K562 (cell line): Measurements from ENCODE around the gene VPS45. TPM values are rescaled to one million over a fixed set of nuclear protein-coding genes. Genes with fewer than 3 reads are reported as not detected.

Experiments
- ATAC-seq: fragments of 200-7000 bp; cut with Tn5 transposase; 3 replicates; pipeline ENCODE4 v1.9.1; 2020; ENCODE audit warnings: moderate library complexity
- BruUV-seq: library from RNA; stranded (reverse); fragments of 400-500 nt; replicated peaks from 2 replicates; lab custom pipeline; 2021; lab: Mats Ljungman, UMichigan
- CTCF ChIA-PET: fragments of 300-600 bp; formaldehyde crosslinking; extraction: SDS; loops from one replicate; lab custom pipeline; 2021; ENCODE audit warnings: low intra/inter-chr PET ratio; lab: Yijun Ruan, JAX
- POLR2A ChIA-PET: fragments of 300-600, 350-650 bp; sonication (Branson Sonifier 250); formaldehyde crosslinking; extraction: SDS; loops from one replicate; lab custom pipeline; 2021; ENCODE audit warnings: antibody characterized with exemption, inconsistent platforms; lab: Yijun Ruan, JAX
- DNase-seq, 4 experiments: peaks; one replicate each; pipeline versions ENCODE4 v3.0.0 to v3.0.0-alpha.2; 2011 to 2018; ENCODE audit warnings: low spot score in 3 of 4, mixed read lengths in 3 of 4; ENCODE audit errors: extremely low read depth in 1 of 4
- FAIRE-seq: peaks from 2 replicates; lab custom pipeline; 2011; peaks lifted over from hg19 to GRCh38; lab: Jason Lieb, UNC
- H2AFZ ChIP-seq: 2 replicates; pipeline ENCODE4 v1.6.0; 2011; ENCODE audit warnings: low read depth, low read length, control low read depth, inconsistent platforms
- H3K27ac ChIP-seq: fragments of 200-600 bp; 3 replicates; pipeline ENCODE4 v1.8.0; 2011; ENCODE audit warnings: low read depth, mild to moderate bottlenecking, control low read depth, inconsistent platforms, low read length, moderate library complexity, mixed read lengths; ENCODE audit errors: extremely low read depth
- H3K27me3 ChIP-seq, 2 experiments: fragments of 300-600 bp in 1 of 2; 2 replicates in 1 of 2; 3 replicates in 1 of 2; pipeline versions ENCODE4 v1.6.0 to v1.8.0; 2011; ENCODE audit warnings: inconsistent platforms in 2 of 2, low read length in 2 of 2, mild to moderate bottlenecking in 1 of 2, mixed read lengths in 1 of 2, moderate library complexity in 1 of 2; ENCODE audit not compliant: control insufficient read depth in 2 of 2, insufficient read depth in 2 of 2
- H3K36me3 ChIP-seq: fragments of 300-600 bp; 3 replicates; pipeline ENCODE4 v1.8.0; 2011; ENCODE audit warnings: mild to moderate bottlenecking, low read length, inconsistent platforms; ENCODE audit not compliant: control insufficient read depth, insufficient read depth
- H3K4me1 ChIP-seq, 2 experiments: fragments of 200-600 bp in 1 of 2; replicated peaks in 1 of 2; 2 replicates in 1 of 2; 3 replicates in 1 of 2; pipeline versions ENCODE4 v1.5.1 to v1.8.0; 2011; ENCODE audit warnings: inconsistent platforms in 2 of 2, low read length in 2 of 2, mild to moderate bottlenecking in 1 of 2, mixed read lengths in 1 of 2, moderate library complexity in 1 of 2; ENCODE audit not compliant: control insufficient read depth in 2 of 2, insufficient read depth in 2 of 2
- H3K4me2 ChIP-seq: 2 replicates; pipeline ENCODE4 v1.6.1; 2011; ENCODE audit warnings: low read length, control low read depth, inconsistent platforms, mixed read lengths; ENCODE audit not compliant: insufficient read depth
- H3K4me3 ChIP-seq: fragments of 200-600 bp; sonication (generic), shearing (Covaris generic); 2 replicates; pipeline ENCODE4 v1.5.1; 2016; ENCODE audit warnings: control low read depth, inconsistent platforms
- H3K79me2 ChIP-seq: fragments of 200-600 bp; 3 replicates; pipeline ENCODE4 v1.8.0; 2011; ENCODE audit warnings: low read length, inconsistent platforms; ENCODE audit not compliant: control insufficient read depth, insufficient read depth
- H3K9ac ChIP-seq, 2 experiments: 2 replicates each; pipeline versions ENCODE4 v1.6.0 to v1.6.1; 2011; ENCODE audit warnings: low read depth in 2 of 2, low read length in 2 of 2, control low read depth in 1 of 2, inconsistent platforms in 1 of 2, mild to moderate bottlenecking in 1 of 2, mixed read lengths in 1 of 2; ENCODE audit not compliant: insufficient read depth in 1 of 2
- H3K9me1 ChIP-seq: one replicate; pipeline ENCODE4 v1.6.0; 2011; ENCODE audit warnings: inconsistent platforms, mild to moderate bottlenecking, low read length, moderate library complexity; ENCODE audit not compliant: control insufficient read depth, insufficient read depth
- H3K9me3 ChIP-seq: replicated peaks from 2 replicates; pipeline ENCODE4 v1.5.1; 2011; ENCODE audit warnings: low read depth, low read length, inconsistent platforms; ENCODE audit not compliant: control insufficient read depth, insufficient read depth
- H4K20me1 ChIP-seq: replicated peaks from 2 replicates; pipeline ENCODE4 v1.6.1; 2011; ENCODE audit warnings: low read length, inconsistent platforms, mixed read lengths; ENCODE audit not compliant: control insufficient read depth, insufficient read depth
- CAMTA2 ChIP-seq: fragments of 250-450 bp; sonication (Bioruptor Pico); conservative IDR thresholded peaks from 2 replicates; pipeline ENCODE4 v1.5.1; 2022
- SMAD4 ChIP-seq: fragments of 250-450 bp; sonication (Bioruptor Pico); conservative IDR thresholded peaks from 2 replicates; pipeline ENCODE4 v1.8.0; 2021; ENCODE audit warnings: inconsistent platforms, mild to moderate bottlenecking, moderate library complexity
- SPI1 ChIP-seq: IDR thresholded peaks from 2 replicates; pipeline ENCODE4 v1.6.1; 2011; ENCODE audit warnings: low read depth, low read length, control low read depth, borderline replicate concordance
- SRSF7 ChIP-seq: fragments of 200-400 bp; formaldehyde crosslinking; optimal IDR thresholded peaks from 2 replicates; pipeline ENCODE3; 2017; ENCODE audit warnings: mild to moderate bottlenecking, low read depth, low read length
- WGBS: fragments of 100-300 bp; shearing (Covaris generic); methylation state at CpG from one replicate; pipeline ENCODE4 v1.1.6; 2016; ENCODE audit warnings: low coverage, mixed read lengths; ENCODE audit not compliant: insufficient coverage; ENCODE audit errors: missing lambda C conversion rate; 5-methylcytosine and 5-hydroxymethylcytosine counted together
- in situ Hi-C: fragments of 300-500 bp; cut with MboI; formaldehyde crosslinking; loops from 4 replicates; pipeline ENCODE4 v1.15.0; 2018; ENCODE audit warnings: inconsistent platforms, mixed read lengths
- intact Hi-C: fragments of 100-400 bp; cut with micrococcal nuclease; formaldehyde crosslinking; loops from 2 replicates; pipeline ENCODE4 v1.14.2; 2022
- polyA plus RNA-seq, 8 experiments: library from polyadenylated mRNA; depleted of rRNA in 4 of 8; stranded (reverse) in 5 of 8; unstranded in 3 of 8; fragments of >200 nt; fragmentation: Nextera tagmentation in 2 of 8; fragmentation: Illumina TruSeq in 1 of 8; extraction: Ambion mirVana in 2 of 8; extraction: Trizol in 1 of 8; gene quantifications; 2 replicates each; pipeline versions ENCODE4 v1.2.1 to v1.2.3, GENCODE V29; 2011 to 2014; ENCODE audit warnings: inconsistent platforms in 1 of 8, missing spikeins in 1 of 8
- total RNA-seq, 7 experiments: library from RNA; depleted of rRNA in 6 of 7; stranded (reverse); fragments of >200 nt in 6 of 7; fragmentation: Illumina TruSeq in 2 of 7; extraction: Trizol in 2 of 7; gene quantifications; 2 replicates each; pipeline versions ENCODE4 v1.2.1 to v1.2.3, GENCODE V29; 2011 to 2021; ENCODE audit warnings: low replicate concordance in 1 of 7
- TF ChIP-seq, protein P1 (sequence below): fragments of 450-650 bp; IDR thresholded peaks from 2 replicates; pipeline ENCODE4 v1.6.1; 2016

Gene VPS45
- total and polyA plus RNA-seq, 9 of the 15 experiments (the other 6 are each of a cell fraction or from before 2014, with no cell fraction given), result 17.9 to 48.2 (median 34.4) TPM

DNA sequence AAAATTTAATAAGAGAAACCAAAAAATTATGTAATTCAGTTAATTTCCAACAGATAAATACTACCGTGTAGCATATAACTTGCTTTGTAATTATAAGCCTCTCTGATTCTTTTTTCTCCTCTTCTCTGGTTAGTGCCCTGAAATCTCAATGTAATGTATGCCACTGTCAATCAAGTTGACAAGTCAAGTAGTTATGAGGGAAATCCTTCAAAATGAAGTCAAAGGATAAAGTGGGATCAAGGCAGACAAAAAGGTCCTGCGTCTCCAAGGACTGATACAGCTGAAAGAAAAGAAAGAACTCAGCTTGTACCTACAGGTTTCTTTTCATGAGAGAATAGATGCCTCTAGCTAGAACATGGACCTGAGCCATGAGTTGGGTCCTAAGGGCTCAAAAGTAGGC lies 19.8 kb downstream of the VPS45 start:
- H3K36me3 ChIP-seq, result peaks cover 50% of the 10 kb centered on the region
- FAIRE-seq (no peak), DNase-seq (no peak), ATAC-seq (no peak)
- H3K9ac ChIP-seq, result no peak overlapping the region
- H2AFZ ChIP-seq, result no peak overlapping the region
- H3K4me1 ChIP-seq, result no peaks in the 10 kb centered on the region
- no peak overlapping the region for H3K4me3 ChIP-seq
- no peaks in the 10 kb centered on the region for H3K9me3 ChIP-seq
- 91% methylated on average over 2 of the region's 2 CpGs for WGBS
- no TSS peak for BruUV-seq
- TF ChIP-seq CAMTA2 (CRISPR knock-in tag), result no peak
- TF ChIP-seq, protein P1, sequence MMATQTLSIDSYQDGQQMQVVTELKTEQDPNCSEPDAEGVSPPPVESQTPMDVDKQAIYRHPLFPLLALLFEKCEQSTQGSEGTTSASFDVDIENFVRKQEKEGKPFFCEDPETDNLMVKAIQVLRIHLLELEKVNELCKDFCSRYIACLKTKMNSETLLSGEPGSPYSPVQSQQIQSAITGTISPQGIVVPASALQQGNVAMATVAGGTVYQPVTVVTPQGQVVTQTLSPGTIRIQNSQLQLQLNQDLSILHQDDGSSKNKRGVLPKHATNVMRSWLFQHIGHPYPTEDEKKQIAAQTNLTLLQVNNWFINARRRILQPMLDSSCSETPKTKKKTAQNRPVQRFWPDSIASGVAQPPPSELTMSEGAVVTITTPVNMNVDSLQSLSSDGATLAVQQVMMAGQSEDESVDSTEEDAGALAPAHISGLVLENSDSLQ, result peak; percentile 44
- ChIA-PET CTCF (no interaction called here), POLR2A (no interaction called here)
- H3K4me2 ChIP-seq, result no peak overlapping the region
- in situ Hi-C loops, result no loop called here
- intact Hi-C loops, result no loop called here
- H3K9me1 ChIP-seq, result no peaks in the 10 kb centered on the region
- no peak overlapping the region for H3K27ac ChIP-seq
- H3K79me2 ChIP-seq, result no peaks in the 10 kb centered on the region
- no peaks in the 10 kb centered on the region for H4K20me1 ChIP-seq
- H3K27me3 ChIP-seq, result no peaks in the 10 kb centered on the region

DNA sequence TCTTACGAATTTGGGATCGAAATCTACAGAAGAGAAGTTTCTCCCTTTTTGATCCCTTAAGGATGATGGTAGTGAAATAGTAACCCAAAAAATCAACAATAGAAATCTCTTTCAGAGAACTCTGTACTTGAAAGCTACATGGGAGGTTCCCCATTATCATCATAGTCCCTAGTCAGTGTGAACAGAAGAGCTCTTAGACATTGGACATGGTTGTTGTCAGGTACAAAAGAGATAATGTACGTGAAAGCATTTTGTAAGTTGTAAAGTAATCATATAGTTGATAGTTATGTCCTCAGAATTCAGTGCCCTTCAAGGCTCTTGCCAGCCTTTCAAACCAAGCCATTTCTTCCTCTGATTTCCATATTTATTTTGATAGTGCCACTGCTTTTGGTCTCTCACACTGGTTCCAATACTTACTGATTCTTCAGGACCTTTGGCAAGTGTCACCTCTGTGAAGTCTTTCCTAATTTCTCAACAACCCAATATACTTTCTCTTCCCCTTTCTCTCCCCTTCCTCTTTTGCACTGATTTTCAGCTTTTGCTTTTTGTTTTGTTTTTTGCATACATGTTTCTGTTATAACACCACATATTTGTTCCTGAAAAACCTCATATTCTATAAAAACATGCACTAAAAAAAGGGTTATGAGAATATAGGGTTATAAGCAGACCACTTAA lies 22.4 kb downstream of the VPS45 start:
- no peaks in the 10 kb centered on the region for H3K27me3 ChIP-seq
- BruUV-seq, result no TSS peak
- no peaks in the 10 kb centered on the region for H3K4me1 ChIP-seq
- TF ChIP-seq SMAD4 (CRISPR knock-in tag), result no peak
- peak; percentile 35; the same call in 1 of the 2 replicates for TF ChIP-seq SPI1
- no peak for TF ChIP-seq SRSF7
- TF ChIP-seq, all 486 proteins: peak for 1
- ATAC-seq, result no peak
- DNase-seq, result no peak
- H3K36me3 ChIP-seq, result peaks cover 46% of the 10 kb centered on the region; the same call in 2 of the 3 replicates
- no peak overlapping the region for H3K27ac ChIP-seq
- H3K4me3 ChIP-seq, result no peak overlapping the region
- 89% methylated on average over 3 of the region's 3 CpGs for WGBS
- H3K4me2 ChIP-seq, result no peak overlapping the region
- in situ Hi-C loops, result no loop called here
- intact Hi-C loops, result no loop called here
- no peak for FAIRE-seq
- ChIA-PET POLR2A (no interaction called here), CTCF (no interaction called here)
- H3K9me1 ChIP-seq, result no peaks in the 10 kb centered on the region
- H4K20me1 ChIP-seq, result no peaks in the 10 kb centered on the region
- no peak overlapping the region for H2AFZ ChIP-seq
- no peaks in the 10 kb centered on the region for H3K79me2 ChIP-seq
- no peaks in the 10 kb centered on the region for H3K9me3 ChIP-seq
- no peak overlapping the region for H3K9ac ChIP-seq
